AG08395 (cell line): ENCODE results near the gene RAD9A.

ENCODE experiments used
- DNase-seq: peaks from one replicate; pipeline ENCODE4 v3.0.0; 2012; ENCODE audit warnings: mixed read lengths, low spot score

RAD9A gene

GRCh38 chr11:67428052-67429001, 36.5 kb downstream of the RAD9A start, which contains the start of gene RPS6KB2:
TSS of gene RPS6KB2 (plus strand) at chr11:67428494. CDS start at chr11:67428546, 52 bp downstream.
- DNase-seq = peak; percentile 100

- no peak for DNase-seq
Measured at GRCh38 chr11:67429038-67429668, 37.4 kb downstream of the RAD9A start.

GRCh38 chr11:67429722-67430121, 37.9 kb downstream of the RAD9A start:
- DNase-seq = no peak

GRCh38 chr11:67431346-67432249, 39.8 kb downstream of the RAD9A start:
- DNase-seq = no peak

- no peak for DNase-seq
Measured at GRCh38 chr11:67432655-67433349, 41.0 kb downstream of the RAD9A start.

GRCh38 chr11:67433536-67434394, 42.0 kb downstream of the RAD9A start:
- DNase-seq = no peak

GRCh38 chr11:67434395-67434881, 42.7 kb downstream of the RAD9A start:
- DNase-seq = no peak

GRCh38 chr11:67435031-67435726, 43.4 kb downstream of the RAD9A start:
- DNase-seq = no peak

- no peak for DNase-seq
Measured at GRCh38 chr11:67435727-67436458, 44.1 kb downstream of the RAD9A start.

GRCh38 chr11:67436459-67437081, 44.8 kb downstream of the RAD9A start:
- DNase-seq = no peak

GRCh38 chr11:67437082-67437808, 45.5 kb downstream of the RAD9A start, which contains the start of gene PTPRCAP:
TSS of gene PTPRCAP (minus strand) at chr11:67437682. CDS start at chr11:67437619, 63 bp downstream.
- DNase-seq = no peak

- no peak for DNase-seq
Measured at GRCh38 chr11:67437809-67438157, 46.0 kb downstream of the RAD9A start.

- no peak for DNase-seq
Measured at GRCh38 chr11:67438158-67438902, 46.5 kb downstream of the RAD9A start.

- peak; percentile 49 for DNase-seq
Measured at GRCh38 chr11:67439321-67440228, 47.8 kb downstream of the RAD9A start.

GRCh38 chr11:67440229-67441097, 48.7 kb downstream of the RAD9A start:
- no peak for DNase-seq
